Transverse colon (tissue), 3 donors: ENCODE data around the gene DAB2IP.

ENCODE experiments used
- EP300 ChIP-seq: sonication (generic); formaldehyde crosslinking; IDR thresholded peaks from one replicate; pipeline ENCODE4 v1.6.1; 2017; ENCODE audit warnings: antibody characterized with exemption, low read depth
- POLR2A ChIP-seq: fragments of 450-650 bp; IDR thresholded peaks from one replicate; pipeline ENCODE4 v1.6.1; 2016; ENCODE audit warnings: antibody characterized with exemption, mild to moderate bottlenecking, moderate library complexity
- TF ChIP-seq, protein P1 (sequence below), 5 experiments: fragments of 200-600 bp in 3 of 5; fragments of 450-650 bp in 2 of 5; sonication (generic) in 3 of 5; IDR thresholded peaks; 1 replicate in 2 of 5; 2 replicates in 3 of 5; pipeline ENCODE4 v1.5.1; 2016 to 2017; ENCODE audit warnings: antibody characterized with exemption in 5 of 5, inconsistent platforms in 3 of 5, mild to moderate bottlenecking in 2 of 5, moderate library complexity in 1 of 5

- TF ChIP-seq POLR2A = no peak
- TF ChIP-seq EP300 = no peak
- TF ChIP-seq, protein P1, sequence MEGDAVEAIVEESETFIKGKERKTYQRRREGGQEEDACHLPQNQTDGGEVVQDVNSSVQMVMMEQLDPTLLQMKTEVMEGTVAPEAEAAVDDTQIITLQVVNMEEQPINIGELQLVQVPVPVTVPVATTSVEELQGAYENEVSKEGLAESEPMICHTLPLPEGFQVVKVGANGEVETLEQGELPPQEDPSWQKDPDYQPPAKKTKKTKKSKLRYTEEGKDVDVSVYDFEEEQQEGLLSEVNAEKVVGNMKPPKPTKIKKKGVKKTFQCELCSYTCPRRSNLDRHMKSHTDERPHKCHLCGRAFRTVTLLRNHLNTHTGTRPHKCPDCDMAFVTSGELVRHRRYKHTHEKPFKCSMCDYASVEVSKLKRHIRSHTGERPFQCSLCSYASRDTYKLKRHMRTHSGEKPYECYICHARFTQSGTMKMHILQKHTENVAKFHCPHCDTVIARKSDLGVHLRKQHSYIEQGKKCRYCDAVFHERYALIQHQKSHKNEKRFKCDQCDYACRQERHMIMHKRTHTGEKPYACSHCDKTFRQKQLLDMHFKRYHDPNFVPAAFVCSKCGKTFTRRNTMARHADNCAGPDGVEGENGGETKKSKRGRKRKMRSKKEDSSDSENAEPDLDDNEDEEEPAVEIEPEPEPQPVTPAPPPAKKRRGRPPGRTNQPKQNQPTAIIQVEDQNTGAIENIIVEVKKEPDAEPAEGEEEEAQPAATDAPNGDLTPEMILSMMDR (IDR thresholded peaks at IDR 0.05) = no peak
Observed at GRCh38 chr9:121732389-121732788, 81.0 kb downstream of the DAB2IP start.
